ENCODE results near the gene NHSL2. TPM values are rescaled to one million over a fixed set of nuclear protein-coding genes. Genes with fewer than 3 reads are reported as not detected.
A peak's percentile ranks its signal among the peaks of the same experiment; 100 is the strongest.

NHSL2 gene
- total RNA-seq, 2 experiments from 2014 or later = 0.45 to 2.2 TPM

DNA sequence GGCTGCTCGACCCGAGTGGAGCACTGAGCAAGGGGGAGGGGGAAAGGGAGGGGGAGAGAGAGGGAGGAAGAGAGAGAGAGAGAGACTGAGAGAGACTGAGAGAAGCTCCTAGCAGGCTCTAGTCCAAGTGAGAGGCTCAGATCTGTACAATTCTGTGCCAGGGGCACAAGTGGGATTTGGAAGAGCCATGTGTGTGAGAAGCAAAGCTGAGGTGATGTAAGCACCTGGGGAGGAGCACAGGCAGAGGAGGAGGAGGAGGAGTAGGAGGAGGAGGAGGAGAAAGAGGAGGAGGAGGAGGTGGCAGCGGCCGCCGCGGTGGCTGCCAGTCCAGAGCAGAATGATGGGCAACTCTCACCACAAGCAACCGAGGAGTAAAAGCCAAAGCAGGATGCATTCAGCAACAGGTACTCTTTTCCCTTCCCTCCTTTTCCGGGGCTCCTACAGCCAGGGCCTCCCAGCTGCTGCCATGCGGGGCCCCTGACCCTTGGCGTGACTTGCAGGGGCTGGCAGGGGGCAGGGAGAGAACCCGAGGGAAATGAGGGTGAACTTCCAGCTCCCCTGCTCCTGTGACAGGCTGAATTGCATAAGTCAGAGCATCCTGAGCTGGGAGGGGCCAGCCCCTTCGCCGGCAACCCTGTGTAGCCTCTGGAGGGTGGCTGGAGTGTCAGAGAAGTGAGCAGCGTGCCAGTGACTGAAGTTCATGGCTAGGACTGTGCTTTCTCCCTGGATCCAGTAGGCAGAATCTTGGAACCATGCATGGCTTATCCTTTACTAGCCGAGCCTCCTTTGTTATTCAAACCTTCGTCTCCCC, 158.9 kb downstream of the NHSL2 start:
- Mint-ChIP-seq H3K27ac (no peak overlapping the region), H3K27me3 (peaks cover 59% of the 10 kb centered on the region), H3K4me3 (no peak overlapping the region), H3K36me3 (no peaks in the 10 kb centered on the region), H3K4me1 (peaks cover 16% of the 10 kb centered on the region), H3K9me3 (ENCODE audit: low read depth) (no peaks in the 10 kb centered on the region)
- ATAC-seq (no peak), DNase-seq (no peak)
- CTCF ChIA-PET = no interaction called here

DNA sequence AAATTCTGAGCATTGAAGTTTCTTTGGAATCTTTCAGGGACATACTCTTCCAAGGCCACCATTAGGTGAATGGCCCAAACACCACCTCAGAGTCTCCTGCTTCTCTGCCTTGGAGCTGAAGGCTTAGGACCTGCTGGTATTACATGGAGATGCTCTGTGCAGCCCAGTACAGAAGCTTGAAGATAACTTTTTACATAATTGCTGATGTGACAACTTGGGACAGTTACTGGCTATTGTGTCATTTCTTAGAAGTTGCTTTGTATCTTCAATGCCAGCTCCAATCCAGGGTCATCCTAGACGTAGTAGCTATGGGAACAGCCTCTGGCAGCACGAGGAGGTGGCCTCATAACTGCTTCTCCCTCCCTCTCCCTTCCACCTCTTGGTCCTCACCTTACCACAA, 160.6 kb downstream of the NHSL2 start:
- peaks cover 52% of the 10 kb centered on the region for H3K27me3 Mint-ChIP-seq
- no peak for ATAC-seq
- H3K36me3 Mint-ChIP-seq = no peaks in the 10 kb centered on the region
- H3K4me3 Mint-ChIP-seq = no peak overlapping the region
- no peaks in the 10 kb centered on the region for H3K9me3 Mint-ChIP-seq (ENCODE audit: low read depth)
- CTCF ChIA-PET = no interaction called here
- H3K4me1 Mint-ChIP-seq = peaks cover 7% of the 10 kb centered on the region
- H3K27ac Mint-ChIP-seq = no peak overlapping the region
- DNase-seq = no peak

DNA sequence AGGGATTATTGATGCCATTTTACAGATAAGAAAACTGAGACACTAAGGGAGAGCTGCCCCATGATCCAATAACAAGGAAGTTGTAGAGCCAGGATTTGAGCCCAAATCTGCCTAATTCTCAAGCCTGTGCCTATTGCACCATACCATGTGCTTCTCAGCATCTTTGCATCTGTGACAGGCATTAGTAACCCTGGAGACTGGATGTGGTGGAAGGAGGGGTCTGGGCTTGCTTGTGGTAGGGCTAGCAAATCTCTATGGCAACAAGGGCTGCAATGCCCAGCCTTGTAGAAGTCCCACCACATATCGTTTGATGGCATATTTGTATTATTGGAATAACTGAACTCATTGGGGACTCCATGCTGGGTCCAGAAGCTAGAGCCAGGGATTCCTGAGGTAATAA, 163.0 kb downstream of the NHSL2 start:
- Mint-ChIP-seq H3K27me3 (peaks cover 33% of the 10 kb centered on the region), H3K27ac (no peak overlapping the region), H3K4me3 (no peak overlapping the region), H3K9me3 (ENCODE audit: low read depth) (no peaks in the 10 kb centered on the region), H3K4me1 (peaks cover 15% of the 10 kb centered on the region), H3K36me3 (no peaks in the 10 kb centered on the region)
- no peak for DNase-seq
- CTCF ChIA-PET = no interaction called here
- ATAC-seq = no peak

DNA sequence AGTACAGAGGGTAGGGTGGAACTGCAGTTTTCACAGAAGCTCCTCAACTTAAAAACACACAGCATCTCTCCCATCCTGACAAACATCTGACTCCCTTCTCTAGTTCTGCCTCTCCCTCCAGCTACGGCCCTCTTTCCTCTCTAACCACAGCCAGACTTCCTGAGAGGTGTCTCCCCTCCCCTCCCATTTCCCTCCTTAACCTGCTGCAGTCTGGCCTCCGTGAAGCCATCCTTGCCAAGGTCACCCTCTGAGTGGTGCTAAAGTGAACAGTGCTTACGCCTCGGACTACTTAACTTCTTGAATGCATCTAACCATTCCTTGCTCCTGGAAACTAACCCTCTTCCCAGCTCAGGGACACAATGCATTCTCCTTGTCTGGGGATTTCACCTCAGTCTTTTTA, 167.8 kb downstream of the NHSL2 start:
- no peak for ATAC-seq
- CTCF ChIA-PET = interaction anchor here (1.0 to 1.6 kb wide), 2 partner anchors 46 to 56 kb away, joined by 3 to 7 read pairs; no protein-coding TSS in a partner anchor
- H3K27ac Mint-ChIP-seq = no peak overlapping the region
- no peaks in the 10 kb centered on the region for H3K9me3 Mint-ChIP-seq (ENCODE audit: low read depth)
- no peaks in the 10 kb centered on the region for H3K36me3 Mint-ChIP-seq
- no peak for DNase-seq
- H3K4me1 Mint-ChIP-seq = peaks cover 9% of the 10 kb centered on the region
- peaks cover 12% of the 10 kb centered on the region for H3K27me3 Mint-ChIP-seq
- no peak overlapping the region for H3K4me3 Mint-ChIP-seq

DNA sequence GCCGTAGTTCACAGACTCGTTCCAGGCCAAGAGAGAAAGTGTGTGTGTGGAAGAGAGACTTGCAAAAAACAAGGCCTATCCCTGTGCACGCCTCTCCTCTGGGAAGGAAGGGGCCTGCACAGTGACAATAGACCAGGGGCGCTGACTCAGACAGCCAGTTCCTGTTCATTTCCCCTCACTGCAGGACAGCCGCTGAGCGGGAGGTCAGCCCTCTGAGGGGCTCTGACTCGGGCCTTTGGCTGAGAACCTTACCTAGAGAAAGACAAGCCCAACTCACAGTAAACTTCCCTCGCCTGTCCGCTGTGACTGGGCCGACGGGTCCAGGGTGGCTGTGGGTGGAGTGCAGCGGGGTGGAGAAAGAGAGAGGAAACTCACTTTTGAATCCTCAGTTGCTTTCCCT, 169.0 kb downstream of the NHSL2 start:
- CTCF ChIA-PET = no interaction called here
- Mint-ChIP-seq H3K4me3 (no peak overlapping the region), H3K27me3 (peaks cover 12% of the 10 kb centered on the region), H3K27ac (no peak overlapping the region), H3K9me3 (ENCODE audit: low read depth) (no peaks in the 10 kb centered on the region), H3K36me3 (no peaks in the 10 kb centered on the region), H3K4me1 (peaks cover 9% of the 10 kb centered on the region)
- ATAC-seq = no peak
- DNase-seq = no peak

DNA sequence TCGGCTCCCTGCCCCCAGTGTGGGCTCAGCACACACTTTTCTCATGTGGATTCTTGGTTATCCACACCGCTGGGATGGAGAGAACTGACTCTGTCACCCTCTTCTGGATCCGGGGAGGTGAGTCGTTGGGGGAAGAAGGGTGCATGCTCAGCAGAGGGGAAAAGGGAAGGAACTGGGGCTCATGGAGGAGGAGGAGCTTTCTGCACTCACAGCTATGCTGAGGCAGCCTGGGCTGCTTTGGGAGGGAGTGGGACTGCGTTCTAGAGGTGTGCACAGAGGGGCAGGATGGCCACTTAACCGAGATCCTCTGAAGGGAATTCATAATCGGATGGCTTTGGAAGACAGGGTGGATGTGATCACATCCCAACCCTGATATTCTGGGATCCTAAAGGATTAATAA, 169.5 kb downstream of the NHSL2 start:
- H3K4me3 Mint-ChIP-seq = no peak overlapping the region
- ATAC-seq (no peak), DNase-seq (no peak)
- H3K36me3 Mint-ChIP-seq = no peaks in the 10 kb centered on the region
- H3K27me3 Mint-ChIP-seq = peaks cover 12% of the 10 kb centered on the region
- peaks cover 9% of the 10 kb centered on the region for H3K4me1 Mint-ChIP-seq
- CTCF ChIA-PET = no interaction called here
- no peaks in the 10 kb centered on the region for H3K9me3 Mint-ChIP-seq (ENCODE audit: low read depth)
- no peak overlapping the region for H3K27ac Mint-ChIP-seq

DNA sequence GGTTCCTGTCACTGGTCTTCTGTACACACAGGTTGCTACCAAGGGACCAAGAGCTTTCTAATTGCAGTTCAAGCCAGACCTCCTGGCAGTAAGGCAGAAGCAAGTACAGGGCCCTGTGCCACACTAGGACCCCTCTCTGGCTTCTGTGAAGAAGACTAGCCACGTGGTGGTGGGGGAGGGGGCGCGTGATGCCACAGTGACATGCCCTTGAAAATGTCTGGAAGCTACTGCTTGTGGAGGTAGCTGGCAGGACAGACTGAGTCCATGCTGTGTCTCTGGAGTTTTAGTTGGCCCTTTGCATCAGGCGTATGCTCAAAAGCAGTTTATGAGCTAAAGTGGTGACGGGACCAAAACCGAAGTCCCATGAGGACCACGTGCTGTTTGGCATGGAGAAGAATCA, 170.2 kb downstream of the NHSL2 start:
- no peaks in the 10 kb centered on the region for H3K9me3 Mint-ChIP-seq (ENCODE audit: low read depth)
- no peaks in the 10 kb centered on the region for H3K36me3 Mint-ChIP-seq
- H3K27ac Mint-ChIP-seq = no peak overlapping the region
- H3K27me3 Mint-ChIP-seq = peaks cover 9% of the 10 kb centered on the region
- H3K4me1 Mint-ChIP-seq = peaks cover 9% of the 10 kb centered on the region
- H3K4me3 Mint-ChIP-seq = no peak overlapping the region
- CTCF ChIA-PET = no interaction called here
- ATAC-seq (no peak), DNase-seq (no peak)

DNA sequence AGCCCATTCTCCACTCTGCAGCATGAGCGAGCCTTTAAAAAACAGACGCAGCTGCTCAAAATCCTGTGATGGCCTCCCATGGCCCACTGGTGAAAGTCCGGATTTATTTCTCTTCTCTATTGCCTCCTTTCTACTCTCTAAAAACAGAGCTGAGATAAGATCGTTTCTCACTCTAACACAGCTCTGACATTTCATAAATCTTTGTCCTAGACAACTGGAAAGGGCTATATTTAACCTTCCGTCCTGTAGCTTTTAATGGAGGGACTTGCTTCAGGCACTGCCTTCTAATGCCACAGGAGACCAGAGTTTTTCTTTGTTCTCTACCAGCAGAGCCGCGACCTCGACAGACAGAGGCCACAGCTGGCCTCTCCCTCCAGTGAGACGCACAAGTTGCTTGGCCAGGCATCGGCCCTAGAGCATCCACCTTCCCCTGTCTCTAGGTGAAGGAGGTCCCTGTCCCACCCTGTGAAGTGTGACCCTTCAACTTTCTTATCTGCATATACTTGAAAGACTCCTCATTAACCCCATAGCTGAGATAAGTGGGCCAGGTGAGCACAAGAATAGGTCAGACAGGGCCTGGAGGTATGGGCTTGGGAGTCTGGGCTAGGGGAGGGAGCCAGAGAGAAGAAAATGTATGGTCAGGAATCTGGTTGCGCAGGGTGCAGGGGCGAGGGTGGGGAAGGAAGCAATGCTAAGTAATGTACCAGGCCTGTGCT, 171.1 kb downstream of the NHSL2 start:
- Mint-ChIP-seq H3K4me3 (no peak overlapping the region), H3K4me1 (peaks cover 9% of the 10 kb centered on the region), H3K27ac (no peak overlapping the region), H3K36me3 (no peaks in the 10 kb centered on the region), H3K9me3 (ENCODE audit: low read depth) (no peaks in the 10 kb centered on the region), H3K27me3 (peaks cover 6% of the 10 kb centered on the region)
- CTCF ChIA-PET = interaction anchor here (1.0 kb wide), 1 partner anchor 60 kb away, joined by 4 read pairs; no protein-coding TSS in a partner anchor
- DNase-seq (no peak), ATAC-seq (no peak)

DNA sequence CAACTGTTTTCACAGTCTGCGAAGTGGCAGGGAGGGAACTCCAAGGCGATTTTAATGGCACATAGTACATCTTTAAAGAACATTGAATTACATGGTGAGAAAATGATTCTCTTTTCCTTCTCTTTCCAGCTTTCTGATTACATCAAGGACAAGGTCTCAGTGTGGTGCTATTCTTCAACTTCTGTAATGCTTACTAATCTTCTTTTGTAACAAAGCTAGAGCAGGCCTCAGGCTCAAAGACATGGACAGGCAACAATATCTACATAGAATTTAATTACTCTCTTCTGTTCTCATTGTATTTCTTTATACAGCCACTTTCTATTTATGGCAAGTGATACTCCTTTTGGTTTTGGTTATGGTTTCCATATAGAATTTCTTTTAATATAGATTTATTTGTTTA, 172.6 kb downstream of the NHSL2 start:
- Mint-ChIP-seq H3K27me3 (peaks cover 12% of the 10 kb centered on the region), H3K9me3 (ENCODE audit: low read depth) (no peaks in the 10 kb centered on the region), H3K36me3 (no peaks in the 10 kb centered on the region), H3K4me1 (peaks cover 4% of the 10 kb centered on the region), H3K4me3 (no peak overlapping the region), H3K27ac (no peak overlapping the region)
- ATAC-seq (no peak), DNase-seq (no peak)
- CTCF ChIA-PET = no interaction called here

DNA sequence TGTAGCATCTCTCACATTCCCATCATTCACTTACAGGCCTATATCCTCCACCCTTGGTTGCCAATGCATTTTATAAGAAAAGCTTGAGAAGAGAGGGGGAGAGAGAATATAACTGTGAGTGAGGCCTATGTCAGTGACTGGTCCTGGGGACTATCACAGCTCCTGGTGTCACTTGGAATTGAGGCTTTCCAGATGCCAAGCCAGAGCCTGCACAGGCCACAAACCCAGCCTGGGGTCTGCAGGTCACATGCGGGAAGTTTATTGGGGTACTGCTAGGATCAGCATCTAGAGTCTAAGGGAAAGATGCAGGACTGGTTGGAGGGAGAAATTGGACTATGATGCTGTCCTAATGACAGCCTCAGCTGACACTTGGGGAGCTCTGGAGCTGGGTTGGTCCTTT, 173.5 kb downstream of the NHSL2 start:
- CTCF ChIA-PET = no interaction called here
- no peak for ATAC-seq
- H3K27ac Mint-ChIP-seq = no peak overlapping the region
- peaks cover 8% of the 10 kb centered on the region for H3K27me3 Mint-ChIP-seq
- DNase-seq = no peak
- no peaks in the 10 kb centered on the region for H3K36me3 Mint-ChIP-seq
- no peaks in the 10 kb centered on the region for H3K9me3 Mint-ChIP-seq (ENCODE audit: low read depth)
- no peak overlapping the region for H3K4me3 Mint-ChIP-seq
- H3K4me1 Mint-ChIP-seq = no peaks in the 10 kb centered on the region

DNA sequence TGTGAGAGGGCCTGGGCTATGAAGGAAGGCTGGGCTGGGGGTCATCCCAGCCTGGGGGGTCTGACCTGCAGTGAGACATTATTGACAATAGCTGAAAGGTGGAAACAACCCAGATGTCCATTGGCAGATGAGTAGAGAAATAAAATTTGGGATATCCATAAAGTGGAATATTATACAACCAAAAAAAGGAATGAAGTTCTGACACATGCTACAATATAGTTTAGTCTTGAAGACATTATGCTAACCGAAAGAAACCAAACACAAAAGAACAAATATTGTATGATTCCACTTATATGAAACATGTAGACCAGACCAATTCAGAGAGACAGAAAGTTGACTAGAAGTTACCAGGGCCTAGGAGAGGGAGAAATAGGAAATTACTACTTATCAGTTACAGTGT, 176.3 kb downstream of the NHSL2 start:
- no peak for ATAC-seq
- no peak for DNase-seq
- H3K27ac Mint-ChIP-seq = no peak overlapping the region
- no peaks in the 10 kb centered on the region for H3K9me3 Mint-ChIP-seq (ENCODE audit: low read depth)
- no peaks in the 10 kb centered on the region for H3K4me1 Mint-ChIP-seq
- no peak overlapping the region for H3K4me3 Mint-ChIP-seq
- H3K36me3 Mint-ChIP-seq = no peaks in the 10 kb centered on the region
- H3K27me3 Mint-ChIP-seq = peaks cover 12% of the 10 kb centered on the region
- CTCF ChIA-PET = no interaction called here

DNA sequence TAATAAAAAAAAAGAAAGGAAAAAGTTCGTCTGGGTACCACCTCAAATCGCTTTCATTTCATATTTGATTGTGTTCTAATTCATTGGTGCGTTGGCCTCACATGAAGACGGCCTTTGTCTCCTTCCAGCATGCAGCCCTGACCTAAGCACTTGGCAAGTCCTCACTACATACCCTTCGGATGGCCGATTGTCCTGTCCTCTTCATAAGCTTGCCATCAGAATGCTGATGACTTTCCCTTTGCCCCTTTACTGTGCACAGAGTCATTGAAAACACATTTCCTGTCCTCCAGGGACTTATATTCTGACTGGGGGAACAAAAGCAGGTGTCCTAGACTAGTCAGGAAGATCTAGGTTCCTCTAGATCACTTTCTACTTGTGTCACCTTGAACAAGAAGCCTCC, 178.1 kb downstream of the NHSL2 start:
- Mint-ChIP-seq H3K9me3 (ENCODE audit: low read depth) (no peaks in the 10 kb centered on the region), H3K27me3 (peaks cover 21% of the 10 kb centered on the region), H3K36me3 (no peaks in the 10 kb centered on the region), H3K27ac (no peak overlapping the region), H3K4me1 (no peaks in the 10 kb centered on the region), H3K4me3 (no peak overlapping the region)
- CTCF ChIA-PET = no interaction called here
- DNase-seq = no peak
- ATAC-seq = no peak

DNA sequence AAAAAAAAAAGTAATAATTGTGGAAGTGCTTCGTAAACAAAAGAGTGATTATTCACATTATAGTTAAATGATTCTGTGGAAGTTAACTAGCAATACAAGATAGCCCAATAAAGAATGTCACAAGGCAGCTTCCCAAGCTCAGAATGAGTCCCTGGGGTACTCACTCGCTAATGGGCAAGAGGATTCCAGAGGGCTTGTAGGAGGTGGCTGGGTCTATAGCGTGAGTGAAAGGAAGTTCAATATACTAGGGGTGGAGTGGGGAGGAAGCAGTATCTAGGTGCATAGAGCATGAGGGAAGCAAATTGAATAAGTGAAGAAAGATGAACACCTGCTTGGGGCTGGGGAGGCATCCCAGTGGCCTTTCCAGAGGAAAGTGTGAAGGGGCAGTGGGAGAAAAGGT, 178.6 kb downstream of the NHSL2 start:
- no peak overlapping the region for H3K4me3 Mint-ChIP-seq
- no peaks in the 10 kb centered on the region for H3K4me1 Mint-ChIP-seq
- no peaks in the 10 kb centered on the region for H3K36me3 Mint-ChIP-seq
- ATAC-seq (no peak), DNase-seq (no peak)
- no peaks in the 10 kb centered on the region for H3K9me3 Mint-ChIP-seq (ENCODE audit: low read depth)
- peaks cover 21% of the 10 kb centered on the region for H3K27me3 Mint-ChIP-seq
- no peak overlapping the region for H3K27ac Mint-ChIP-seq
- CTCF ChIA-PET = no interaction called here

DNA sequence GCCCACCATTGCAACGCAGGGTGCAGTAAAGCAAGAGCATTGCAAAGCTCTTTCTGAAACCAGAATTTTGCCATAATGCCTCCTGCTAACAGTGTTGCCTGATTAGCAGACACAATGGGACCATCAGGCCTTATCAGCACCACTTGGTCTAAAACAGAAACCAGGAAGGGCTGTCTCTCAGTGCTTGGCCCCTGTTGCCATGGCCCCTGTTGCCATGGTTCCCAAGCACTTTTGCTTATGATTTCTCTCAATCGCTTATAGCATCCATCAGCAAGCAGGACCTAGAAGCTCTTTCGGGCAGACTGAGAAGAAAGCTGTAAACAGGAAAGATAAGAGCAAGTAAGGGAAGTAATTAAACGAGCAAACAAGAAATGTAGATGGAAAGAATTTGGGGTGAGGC, 184.2 kb downstream of the NHSL2 start:
- ATAC-seq = peak; percentile 84

More for the DNA sequence above, 184.2 kb downstream of the NHSL2 start:
- CTCF ChIA-PET = interaction anchor here (1.5 kb wide), 1 partner anchor 32 kb away, joined by 6 read pairs; no protein-coding TSS in a partner anchor
- Mint-ChIP-seq H3K27ac (no peak overlapping the region), H3K4me3 (no peak overlapping the region), H3K27me3 (peaks cover 29% of the 10 kb centered on the region), H3K36me3 (no peaks in the 10 kb centered on the region), H3K4me1 (peaks cover 13% of the 10 kb centered on the region), H3K9me3 (ENCODE audit: low read depth) (no peaks in the 10 kb centered on the region)
- peak; percentile 76 for DNase-seq

All from activated CD8-positive, alpha-beta memory T cell treated with anti-CD3 and anti-CD28 coated beads, Interleukin-2, amount 10 ng/mL, durations not matched to agents 7 days and 5 days (primary cell).